GM18873 (cell line): ENCODE results near the gene MATN3.

ENCODE experiments used
- ATAC-seq: cut with Tn5 transposase; IDR thresholded peaks from one replicate; pipeline ENCODE4 v1.9.1; 2021; ENCODE audit warnings: mild to moderate bottlenecking, moderate library complexity, moderate number of reproducible peaks; ENCODE audit not compliant: unreplicated experiment, low FRiP score

MATN3 gene

GRCh38 chr2:19943189-19943588 lies 69.3 kb downstream of the MATN3 start:
- ATAC-seq, result no peak

GRCh38 chr2:19942199-19942598 lies 70.3 kb downstream of the MATN3 start:
- no peak for ATAC-seq
